Peyer's patch (tissue), 4 donors: ENCODE results near the gene B4GALNT4.
A peak's percentile ranks its signal among the peaks of the same experiment; 100 is the strongest.

Experiments used
- POLR2A ChIP-seq, 2 donors: fragments of 450-650 bp; IDR thresholded peaks; one replicate each; pipeline ENCODE4 v1.5.1; 2017; ENCODE audit warnings: antibody characterized with exemption in 2 of 2, mild to moderate bottlenecking in 2 of 2, moderate library complexity in 2 of 2
- TF ChIP-seq, protein P1 (sequence below), 6 experiments: fragments of 450-650 bp in 4 of 6; fragments of 200-600 bp in 2 of 6; sonication (generic) in 1 of 6; IDR thresholded peaks; one replicate each; pipeline ENCODE4 v1.5.1; 2017 to 2019; ENCODE audit warnings: antibody characterized with exemption in 6 of 6, mild to moderate bottlenecking in 3 of 6, moderate library complexity in 1 of 6

DNA sequence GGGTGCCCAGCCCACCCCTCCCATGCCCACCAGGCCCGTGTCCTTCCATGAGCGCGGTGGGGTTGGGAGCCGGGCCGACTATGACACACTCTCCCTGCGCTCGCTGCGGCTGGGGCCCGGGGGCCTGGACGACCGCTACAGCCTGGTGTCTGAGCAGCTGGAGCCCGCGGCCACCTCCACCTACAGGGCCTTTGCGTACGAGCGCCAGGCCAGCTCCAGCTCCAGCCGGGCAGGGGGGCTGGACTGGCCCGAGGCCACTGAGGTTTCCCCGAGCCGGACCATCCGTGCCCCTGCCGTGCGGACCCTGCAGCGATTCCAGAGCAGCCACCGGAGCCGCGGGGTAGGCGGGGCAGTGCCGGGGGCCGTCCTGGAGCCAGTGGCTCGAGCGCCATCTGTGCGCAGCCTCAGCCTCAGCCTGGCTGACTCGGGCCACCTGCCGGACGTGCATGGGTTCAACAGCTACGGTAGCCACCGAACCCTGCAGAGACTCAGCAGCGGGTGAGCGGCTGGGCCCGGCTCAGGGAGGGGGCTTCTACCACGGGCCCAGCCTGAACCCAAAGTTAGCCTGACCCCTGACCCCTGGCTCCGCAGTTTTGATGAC, 27.7 kb downstream of the B4GALNT4 start:
- TF ChIP-seq, protein P1, sequence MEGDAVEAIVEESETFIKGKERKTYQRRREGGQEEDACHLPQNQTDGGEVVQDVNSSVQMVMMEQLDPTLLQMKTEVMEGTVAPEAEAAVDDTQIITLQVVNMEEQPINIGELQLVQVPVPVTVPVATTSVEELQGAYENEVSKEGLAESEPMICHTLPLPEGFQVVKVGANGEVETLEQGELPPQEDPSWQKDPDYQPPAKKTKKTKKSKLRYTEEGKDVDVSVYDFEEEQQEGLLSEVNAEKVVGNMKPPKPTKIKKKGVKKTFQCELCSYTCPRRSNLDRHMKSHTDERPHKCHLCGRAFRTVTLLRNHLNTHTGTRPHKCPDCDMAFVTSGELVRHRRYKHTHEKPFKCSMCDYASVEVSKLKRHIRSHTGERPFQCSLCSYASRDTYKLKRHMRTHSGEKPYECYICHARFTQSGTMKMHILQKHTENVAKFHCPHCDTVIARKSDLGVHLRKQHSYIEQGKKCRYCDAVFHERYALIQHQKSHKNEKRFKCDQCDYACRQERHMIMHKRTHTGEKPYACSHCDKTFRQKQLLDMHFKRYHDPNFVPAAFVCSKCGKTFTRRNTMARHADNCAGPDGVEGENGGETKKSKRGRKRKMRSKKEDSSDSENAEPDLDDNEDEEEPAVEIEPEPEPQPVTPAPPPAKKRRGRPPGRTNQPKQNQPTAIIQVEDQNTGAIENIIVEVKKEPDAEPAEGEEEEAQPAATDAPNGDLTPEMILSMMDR (IDR thresholded peaks at IDR 0.05) = peak in 5 of 6 experiments; percentile 31 to 67 (median 47)
- no peak for TF ChIP-seq POLR2A (IDR thresholded peaks at IDR 0.05)
